HAP-1 (cell line): Measurements from ENCODE around the gene SLIT3.
A peak's percentile ranks its signal among the peaks of the same experiment; 100 is the strongest.

Experiments
- DNase-seq, 2 experiments: peaks; one replicate each; pipeline ENCODE4 v3.0.0-alpha.2; 2016 to 2020; ENCODE audit warnings: low spot score in 2 of 2
- H3K27me3 ChIP-seq: fragments of 250-450 bp; sonication (Bioruptor Pico); 2 replicates; pipeline ENCODE4 v1.5.1; 2020; ENCODE audit warnings: low read depth, mild to moderate bottlenecking, moderate library complexity
- H3K36me3 ChIP-seq: fragments of 250-450 bp; sonication (Bioruptor Pico); replicated peaks from 2 replicates; pipeline ENCODE4 v1.5.1; 2020; ENCODE audit warnings: mild to moderate bottlenecking
- H3K4me1 ChIP-seq: fragments of 250-450 bp; sonication (Bioruptor Pico); 2 replicates; pipeline ENCODE4 v1.5.1; 2020; ENCODE audit warnings: mild to moderate bottlenecking
- H3K4me3 ChIP-seq: fragments of 250-450 bp; sonication (Bioruptor Pico); 2 replicates; pipeline ENCODE4 v1.5.1; 2020; ENCODE audit warnings: mild to moderate bottlenecking, moderate library complexity
- H3K9me3 ChIP-seq: fragments of 250-450 bp; sonication (Bioruptor Pico); 2 replicates; pipeline ENCODE4 v1.5.1; 2020; ENCODE audit warnings: mild to moderate bottlenecking, moderate library complexity
- in situ Hi-C: fragments of 300-500 bp; cut with MboI; formaldehyde crosslinking; loops from 3 replicates; pipeline ENCODE4 v1.14.3; 2020; ENCODE audit warnings: low sequenced_read_pairs, inconsistent platforms, mixed read lengths

SLIT3 gene

GRCh38 chr5:168796593-168797580 is 504.1 kb downstream of the SLIT3 start:
- in situ Hi-C loops, result no loop called here
- Histone ChIP-seq H3K9me3 (no peaks in the 10 kb centered on the region), H3K4me3 (no peak overlapping the region), H3K4me1 (no peaks in the 10 kb centered on the region), H3K27me3 (no peaks in the 10 kb centered on the region), H3K36me3 (no peaks in the 10 kb centered on the region)
- DNase-seq, result peak; percentile 21 to 44

- H3K9me3 ChIP-seq, result no peaks in the 10 kb centered on the region
- in situ Hi-C loops, result no loop called here
- no peak for DNase-seq
- H3K4me3 ChIP-seq, result no peak overlapping the region
- H3K4me1 ChIP-seq, result no peaks in the 10 kb centered on the region
- no peaks in the 10 kb centered on the region for H3K27me3 ChIP-seq
- no peaks in the 10 kb centered on the region for H3K36me3 ChIP-seq
Measured at GRCh38 chr5:168796000-168796399, 504.9 kb downstream of the SLIT3 start.

- H3K36me3 ChIP-seq, result no peaks in the 10 kb centered on the region
- H3K4me1 ChIP-seq, result no peaks in the 10 kb centered on the region
- H3K27me3 ChIP-seq, result no peaks in the 10 kb centered on the region
- H3K4me3 ChIP-seq, result no peak overlapping the region
- no peak for DNase-seq
- in situ Hi-C loops, result no loop called here
- no peaks in the 10 kb centered on the region for H3K9me3 ChIP-seq
Measured at GRCh38 chr5:168793841-168794837, 506.8 kb downstream of the SLIT3 start.

- no peaks in the 10 kb centered on the region for H3K4me1 ChIP-seq
- no peak overlapping the region for H3K4me3 ChIP-seq
- in situ Hi-C loops, result no loop called here
- H3K9me3 ChIP-seq, result no peaks in the 10 kb centered on the region
- DNase-seq, result no peak
- H3K36me3 ChIP-seq, result no peaks in the 10 kb centered on the region
- no peaks in the 10 kb centered on the region for H3K27me3 ChIP-seq
Measured at GRCh38 chr5:168792678-168793077, 508.3 kb downstream of the SLIT3 start.

- Histone ChIP-seq H3K4me3 (no peak overlapping the region), H3K4me1 (no peaks in the 10 kb centered on the region), H3K36me3 (no peaks in the 10 kb centered on the region), H3K9me3 (no peaks in the 10 kb centered on the region), H3K27me3 (no peaks in the 10 kb centered on the region)
- DNase-seq, result no peak
- in situ Hi-C loops, result no loop called here
Measured at GRCh38 chr5:168790671-168791250, 510.2 kb downstream of the SLIT3 start.

- Histone ChIP-seq H3K4me1 (no peaks in the 10 kb centered on the region), H3K27me3 (no peaks in the 10 kb centered on the region), H3K9me3 (no peaks in the 10 kb centered on the region), H3K36me3 (no peaks in the 10 kb centered on the region), H3K4me3 (no peak overlapping the region)
- no peak for DNase-seq
- in situ Hi-C loops, result no loop called here
Measured at GRCh38 chr5:168790002-168790635, 510.8 kb downstream of the SLIT3 start.

- no peak for DNase-seq
- Histone ChIP-seq H3K27me3 (no peaks in the 10 kb centered on the region), H3K4me3 (no peak overlapping the region), H3K4me1 (no peaks in the 10 kb centered on the region), H3K9me3 (no peaks in the 10 kb centered on the region), H3K36me3 (no peaks in the 10 kb centered on the region)
- in situ Hi-C loops, result no loop called here
Measured at GRCh38 chr5:168788786-168789185, 512.2 kb downstream of the SLIT3 start.

- no peaks in the 10 kb centered on the region for H3K9me3 ChIP-seq
- H3K4me3 ChIP-seq, result no peak overlapping the region
- H3K4me1 ChIP-seq, result no peaks in the 10 kb centered on the region
- in situ Hi-C loops, result no loop called here
- DNase-seq, result no peak
- H3K36me3 ChIP-seq, result no peaks in the 10 kb centered on the region
- H3K27me3 ChIP-seq, result no peaks in the 10 kb centered on the region
Measured at GRCh38 chr5:168788107-168788506, 512.8 kb downstream of the SLIT3 start.

- Histone ChIP-seq H3K9me3 (no peaks in the 10 kb centered on the region), H3K27me3 (no peaks in the 10 kb centered on the region), H3K4me3 (no peak overlapping the region), H3K4me1 (no peaks in the 10 kb centered on the region), H3K36me3 (no peaks in the 10 kb centered on the region)
- in situ Hi-C loops, result no loop called here
- DNase-seq, result no peak
Measured at GRCh38 chr5:168786147-168786546, 514.8 kb downstream of the SLIT3 start.

- Histone ChIP-seq H3K4me3 (no peak overlapping the region), H3K27me3 (no peaks in the 10 kb centered on the region), H3K9me3 (no peaks in the 10 kb centered on the region), H3K4me1 (no peaks in the 10 kb centered on the region), H3K36me3 (no peaks in the 10 kb centered on the region)
- in situ Hi-C loops, result no loop called here
- no peak for DNase-seq
Measured at GRCh38 chr5:168784454-168784853, 516.5 kb downstream of the SLIT3 start.

GRCh38 chr5:168781941-168782571 is 518.9 kb downstream of the SLIT3 start:
- Histone ChIP-seq H3K4me1 (no peaks in the 10 kb centered on the region), H3K4me3 (no peak overlapping the region), H3K36me3 (no peaks in the 10 kb centered on the region), H3K27me3 (no peaks in the 10 kb centered on the region), H3K9me3 (no peaks in the 10 kb centered on the region)
- in situ Hi-C loops, result no loop called here
- no peak for DNase-seq

GRCh38 chr5:168780888-168781287 is 520.1 kb downstream of the SLIT3 start:
- in situ Hi-C loops, result no loop called here
- DNase-seq, result no peak
- H3K4me3 ChIP-seq, result no peak overlapping the region
- H3K27me3 ChIP-seq, result no peaks in the 10 kb centered on the region
- no peaks in the 10 kb centered on the region for H3K9me3 ChIP-seq
- H3K36me3 ChIP-seq, result no peaks in the 10 kb centered on the region
- H3K4me1 ChIP-seq, result no peaks in the 10 kb centered on the region

- Histone ChIP-seq H3K27me3 (no peaks in the 10 kb centered on the region), H3K9me3 (no peaks in the 10 kb centered on the region), H3K4me1 (no peaks in the 10 kb centered on the region), H3K36me3 (no peaks in the 10 kb centered on the region), H3K4me3 (no peak overlapping the region)
- no peak for DNase-seq
- in situ Hi-C loops, result no loop called here
Measured at GRCh38 chr5:168779333-168779732, 521.6 kb downstream of the SLIT3 start.
